ENCODE data around the gene CEMP1.

GRCh38 chr16:2533912-2534311 is 2.7 kb upstream of the CEMP1 start:
- TF ChIP-seq POLR2A (IDR thresholded peaks at IDR 0.05; ENCODE audit: low read depth, low read length): no peak
- no peak for TF ChIP-seq TAF1 (IDR thresholded peaks at IDR 0.05; ENCODE audit: borderline replicate concordance, low read depth, low read length)
- TF ChIP-seq POLR2AphosphoS5 (IDR thresholded peaks at IDR 0.05; ENCODE audit: low read depth, low read length): no peak
